Measurements from ENCODE around the gene NDUFS8. TPM values are rescaled to one million over a fixed set of nuclear protein-coding genes. Genes with fewer than 3 reads are reported as not detected.

NDUFS8 gene
- total and polyA plus RNA-seq, 2 experiments from 2014 or later: 175 to 308 TPM

- TF ChIP-seq ZNF462 (CRISPR knock-in tag; IDR thresholded peaks at IDR 0.05): no peak
These were observed 11.9 kb downstream of the NDUFS8 start (continued) for GRCh38 chr11:68042219-68043028.

DNA sequence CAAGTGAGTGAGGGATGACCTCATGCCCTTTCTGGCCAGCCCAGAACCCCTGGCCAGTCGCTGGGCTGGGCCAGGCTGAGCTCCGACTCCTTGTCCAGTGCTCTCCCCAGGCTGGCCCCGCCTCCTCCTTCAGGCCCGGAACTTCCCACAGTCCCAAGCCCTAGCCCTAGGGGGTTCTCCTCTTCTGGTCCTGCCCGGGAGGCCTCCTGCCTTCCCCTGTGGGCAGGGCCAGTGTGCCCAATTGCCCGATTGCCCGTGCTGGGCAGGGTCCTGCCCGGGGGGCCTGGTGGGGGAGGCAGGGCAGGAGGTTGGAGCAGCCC, 12.5 kb downstream of the NDUFS8 start:
- no peak overlapping the region for H3K4me2 ChIP-seq

More for the DNA sequence above, 12.5 kb downstream of the NDUFS8 start:
- Histone ChIP-seq H3K4me3 (no peak overlapping the region), H3K36me3 (ENCODE audit: insufficient read depth) (no peaks in the 10 kb centered on the region), H3K27ac (ENCODE audit: low read depth) (no peak overlapping the region), H2AFZ (no peak overlapping the region), H3K9me2 (ENCODE audit: insufficient read depth) (no peaks in the 10 kb centered on the region), H3K4me1 (ENCODE audit: insufficient read depth) (peaks cover 17% of the 10 kb centered on the region), H4K20me1 (replicated peaks; ENCODE audit: insufficient read depth) (no peaks in the 10 kb centered on the region), H3K79me2 (replicated peaks; ENCODE audit: insufficient read depth) (no peaks in the 10 kb centered on the region), H3F3A (replicated peaks; ENCODE audit: low read depth) (0 out of 2 replicates have a peak, but pooled peaks cover 5% of the 10 kb centered on the region), H3K27me3 (ENCODE audit: insufficient read depth) (no peaks in the 10 kb centered on the region)
- Mint-ChIP-seq H3K4me1 (peaks cover 7% of the 10 kb centered on the region), H3K36me3 (ENCODE audit: low read depth) (no peaks in the 10 kb centered on the region), H3K9me3 (no peaks in the 10 kb centered on the region), H3K4me3 (no peak overlapping the region), H3K27me3 (ENCODE audit: insufficient read depth, low read depth, poor library complexity) (peaks cover 5% of the 10 kb centered on the region), H3K27ac (no peak overlapping the region)
- ATAC-seq: no peak
- no peak for DNase-seq (ENCODE audit: low spot score)
- no peak for TF ChIP-seq EZH2 (IDR thresholded peaks at IDR 0.05; ENCODE audit: low read depth, unreplicated experiment)

Data from GM23338 (cell line).